Naive thymus-derived CD4-positive, alpha-beta T cell (primary cell): ENCODE measurements around the gene TADA3. TPM values are rescaled to one million over a fixed set of nuclear protein-coding genes. Genes with fewer than 3 reads are reported as not detected.

Experiments
- ATAC-seq: fragments of 150-1000 bp; cut with Tn5 transposase; 2 replicates; pipeline ENCODE4 v1.10.0; 2021; ENCODE audit warnings: mild to moderate bottlenecking, moderate library complexity
- CTCF ChIA-PET: fragments of 350-600 bp; sonication (Branson Sonifier 250); formaldehyde crosslinking; loops from one replicate; lab custom pipeline; 2021; ENCODE audit warnings: antibody characterized with exemption; lab: Charles Lee
- POLR2A ChIA-PET: fragments of 350-600 bp; sonication (Branson Sonifier 250); formaldehyde crosslinking; loops from one replicate; lab custom pipeline; 2021; ENCODE audit warnings: antibody characterized with exemption, inconsistent platforms; lab: Charles Lee
- DNase-seq, 9 donors: peaks; one replicate each; pipeline versions ENCODE4 v3.0.0 to v3.0.0-alpha.2; 2020 to 2022; ENCODE audit warnings: mixed read lengths in 1 of 9
- H3K27ac ChIP-seq: one replicate; pipeline ENCODE4 v1.7.0; 2013; ENCODE audit warnings: mild to moderate bottlenecking, low read depth, low read length, moderate library complexity
- H3K27me3 ChIP-seq, 2 donors: one replicate each; pipeline ENCODE4 v1.7.0; 2013; ENCODE audit warnings: low read length in 2 of 2, mild to moderate bottlenecking in 2 of 2, moderate library complexity in 2 of 2; ENCODE audit not compliant: control insufficient read depth in 2 of 2, insufficient read depth in 2 of 2
- H3K36me3 ChIP-seq, 3 experiments: 1 replicate in 2 of 3; 2 replicates in 1 of 3; pipeline ENCODE4 v1.7.0; 2013; ENCODE audit warnings: low read length in 3 of 3, mild to moderate bottlenecking in 3 of 3, moderate library complexity in 1 of 3; ENCODE audit not compliant: insufficient read depth in 3 of 3, control insufficient read depth in 2 of 3
- H3K4me1 ChIP-seq, 2 donors: one replicate each; pipeline ENCODE4 v1.7.0; 2013; ENCODE audit warnings: low read length in 2 of 2, mild to moderate bottlenecking in 2 of 2, moderate library complexity in 1 of 2; ENCODE audit not compliant: control insufficient read depth in 2 of 2, insufficient read depth in 2 of 2
- H3K4me3 ChIP-seq: 2 replicates; pipeline ENCODE4 v1.7.0; 2013; ENCODE audit warnings: mild to moderate bottlenecking, low read length
- H3K9me3 ChIP-seq, 3 experiments: 1 replicate in 2 of 3; 2 replicates in 1 of 3; pipeline ENCODE4 v1.7.0; 2013; ENCODE audit warnings: low read length in 3 of 3; ENCODE audit not compliant: control insufficient read depth in 2 of 3
- H3K27ac Mint-ChIP-seq, 9 donors: one replicate each; pipeline ENCODE4 v1.8.0; 2020 to 2022; ENCODE audit warnings: mixed read lengths in 9 of 9, mild to moderate bottlenecking in 8 of 9, moderate library complexity in 5 of 9, inconsistent platforms in 2 of 9
- H3K27me3 Mint-ChIP-seq, 5 donors: one replicate each; pipeline ENCODE4 v1.8.0; 2021 to 2022; ENCODE audit warnings: mixed read lengths in 5 of 5, mild to moderate bottlenecking in 1 of 5
- H3K36me3 Mint-ChIP-seq, 5 donors: one replicate each; pipeline ENCODE4 v1.8.0; 2020 to 2022; ENCODE audit warnings: mixed read lengths in 5 of 5, mild to moderate bottlenecking in 3 of 5, inconsistent platforms in 1 of 5
- H3K4me1 Mint-ChIP-seq, 7 donors: one replicate each; pipeline ENCODE4 v1.8.0; 2020 to 2022; ENCODE audit warnings: mixed read lengths in 7 of 7, mild to moderate bottlenecking in 3 of 7, inconsistent platforms in 1 of 7
- H3K4me3 Mint-ChIP-seq, 10 donors: one replicate each; pipeline ENCODE4 v1.8.0; 2020 to 2022; ENCODE audit warnings: mild to moderate bottlenecking in 10 of 10, mixed read lengths in 10 of 10, moderate library complexity in 6 of 10, inconsistent platforms in 2 of 10
- H3K9me3 Mint-ChIP-seq, 11 donors: one replicate each; pipeline ENCODE4 v1.8.0; 2020 to 2022; ENCODE audit warnings: mixed read lengths in 11 of 11, mild to moderate bottlenecking in 4 of 11, inconsistent platforms in 1 of 11, moderate library complexity in 1 of 11
- intact Hi-C, 2 donors: fragments of 100-400 bp; cut with micrococcal nuclease; formaldehyde crosslinking; loops; one replicate each; pipeline ENCODE4 v1.15.1; 2023
- polyA plus RNA-seq, 2 donors: library from polyadenylated mRNA; unstranded; fragments of 300-500 nt; fragmentation: Illumina TruSeq; gene quantifications; one replicate each; pipeline ENCODE4 v1.2.3, GENCODE V29; 2021
- total RNA-seq, 6 experiments: library from RNA in 5 of 6; stranded (reverse) in 5 of 6; gene quantifications; 1 replicate in 5 of 6; 2 replicates in 1 of 6; pipeline ENCODE4 v1.2.3 and lab custom pipeline; 2021 to 2026

Gene TADA3
- total RNA-seq (10 to 100 TPM; 31.6 to 67.4 (median 36.8) TPM), polyA plus RNA-seq (10 to 100 TPM; 44.3 to 69.5 TPM), total RNA-seq (lab: John Stamatoyannopoulos, UW) (33.7 reads per million, percentile 62 among the genes with 10 or more reads in this experiment)

DNA sequence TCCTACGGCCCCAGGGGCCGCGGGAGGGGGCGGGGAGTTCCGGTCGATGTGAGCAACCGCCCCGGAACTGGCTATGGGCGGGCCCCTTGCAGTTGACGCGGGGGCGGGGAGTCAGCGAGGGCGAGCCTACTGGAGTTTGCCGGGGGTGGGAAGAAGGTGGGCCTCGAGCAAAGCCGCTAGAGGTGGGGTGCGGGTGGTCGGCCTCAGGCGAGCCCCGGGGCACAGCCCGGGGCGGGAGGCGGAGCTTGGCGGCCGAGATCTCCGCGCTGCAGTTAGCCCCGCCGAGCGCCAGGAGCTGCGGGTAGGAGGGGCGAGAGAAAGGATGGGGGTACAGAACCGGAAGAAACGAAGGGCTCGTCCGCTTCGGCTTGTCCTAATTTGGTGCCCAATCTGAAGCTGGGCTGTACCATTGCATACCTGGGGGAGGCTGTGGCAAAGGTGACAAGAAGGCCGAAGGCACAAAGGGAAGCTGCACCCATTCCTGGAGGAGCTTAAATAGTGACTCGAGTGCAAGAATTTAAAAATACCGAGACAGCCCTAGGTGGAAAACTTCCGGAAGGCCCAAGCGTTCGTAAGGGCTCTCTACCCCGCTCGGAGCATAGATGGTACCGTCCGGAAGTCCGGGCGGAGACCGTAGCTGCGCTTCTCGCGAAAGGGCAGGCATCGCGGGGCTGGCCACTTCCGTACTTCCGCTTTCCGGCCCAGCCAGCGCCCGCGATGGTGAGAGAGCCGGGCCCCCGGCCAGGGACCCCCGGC lies at the start of gene TADA3, which contains the start of gene ARPC4:
TADA3 (minus strand) TSS at position 69 of the 756 bp plus-strand sequence. CDS start 1,007 bp downstream, outside the sequence.
ARPC4 (plus strand) TSS at position 678 of the 756 bp plus-strand sequence; CDS start at position 718, 40 bp downstream.
- H3K27me3 ChIP-seq, result no peaks in the 10 kb centered on the region
- H3K36me3 ChIP-seq, result peaks cover 2 to 45% (median 7%) of the 10 kb centered on the region in 3 experiments
- H3K9me3 Mint-ChIP-seq, result no peaks in the 10 kb centered on the region

GRCh38 chr3:9841015-9841414 lies 48.7 kb upstream of the TADA3 start:
- peaks cover 13 to 36% (median 23%) of the 10 kb centered on the region in 7 donors for H3K4me1 Mint-ChIP-seq
- H3K4me3 Mint-ChIP-seq, result peak overlapping the region in 2 of 10 donors; percentile 25 to 45
- no peaks in the 10 kb centered on the region for H3K27me3 Mint-ChIP-seq
- H3K4me1 ChIP-seq, result peaks cover 4 to 5% of the 10 kb centered on the region in 2 donors
- H3K27ac ChIP-seq, result no peak overlapping the region
- no peaks in the 10 kb centered on the region for H3K9me3 ChIP-seq
- H3K4me3 ChIP-seq, result no peak overlapping the region
- ATAC-seq, result no peak
- peaks cover 0 to 1% (median 0%) of the 10 kb centered on the region in 11 donors for H3K9me3 Mint-ChIP-seq
- H3K27ac Mint-ChIP-seq, result peak overlapping the region in 2 of 9 donors; percentile 70 to 73
- intact Hi-C loops, result loop anchor here (5.0 to 10.0 kb wide), 3 partner anchors 34 to 894 kb away; partner anchors contain the start of gene BRK1 (in 1 of the 2)
- H3K27me3 ChIP-seq, result no peaks in the 10 kb centered on the region
- H3K36me3 Mint-ChIP-seq, result peaks cover 4 to 31% (median 12%) of the 10 kb centered on the region in 5 donors
- ChIA-PET CTCF (interaction anchor here (1.2 kb wide), 1 partner anchor 9 kb away, joined by 4 read pairs; no protein-coding TSS in a partner anchor), POLR2A (no interaction called here)
- no peak for DNase-seq
- H3K36me3 ChIP-seq, result peaks cover 0 to 50% (median 4%) of the 10 kb centered on the region in 3 experiments

More for the DNA sequence above, at the start of gene TADA3, which contains the start of gene ARPC4:
- ChIA-PET POLR2A (interaction anchor here (0.5 to 2.7 kb wide), 31 partner anchors 9 to 471 kb away, joined by 3 to 61 read pairs (median 5); partner anchors contain the start of genes BRPF1, CAMK1, CRELD1 and JAGN1), CTCF (interaction anchor here (1.0 to 1.4 kb wide), 2 partner anchors 16 to 17 kb away, joined by 3 to 7 read pairs; no protein-coding TSS in a partner anchor)
- H3K27ac ChIP-seq, result peak within 1 kb of the TSS; percentile 98
- DNase-seq (peak; percentile 83 to 96 (median 93)), ATAC-seq (peak; percentile 92)
- intact Hi-C loops, result loop anchor here (1.0 to 10.0 kb wide), 20 partner anchors 12 to 529 kb away; partner anchors contain the start of genes BRPF1 (in 2 of the 2), CRELD1 (in 2 of the 2), EMC3 (in 2 of the 2) and FANCD2 (in 2 of the 2)
- Mint-ChIP-seq H3K27me3 (no peaks in the 10 kb centered on the region), H3K4me3 (peak within 1 kb of the TSS; percentile 90 to 100 (median 98)), H3K27ac (peak within 1 kb of the TSS; percentile 97 to 100 (median 99)), H3K36me3 (peaks cover 14 to 43% (median 33%) of the 10 kb centered on the region in 5 donors), H3K4me1 (peaks cover 45 to 75% (median 63%) of the 10 kb centered on the region in 7 donors)
- peak within 1 kb of the TSS; percentile 81 for H3K4me3 ChIP-seq
- no peaks in the 10 kb centered on the region for H3K9me3 ChIP-seq
- H3K4me1 ChIP-seq, result peaks cover 47% of the 10 kb centered on the region in 2 donors

GRCh38 chr3:9838856-9839255 lies 46.6 kb upstream of the TADA3 start:
- Histone ChIP-seq H3K36me3 (peaks cover 0 to 70% (median 4%) of the 10 kb centered on the region in 3 experiments), H3K27me3 (no peaks in the 10 kb centered on the region), H3K4me1 (peaks cover 0 to 4% of the 10 kb centered on the region in 2 donors), H3K9me3 (no peaks in the 10 kb centered on the region), H3K4me3 (no peak overlapping the region), H3K27ac (no peak overlapping the region)
- peaks cover 12 to 29% (median 17%) of the 10 kb centered on the region in 7 donors for H3K4me1 Mint-ChIP-seq
- H3K27me3 Mint-ChIP-seq, result no peaks in the 10 kb centered on the region
- peaks cover 0 to 1% (median 0%) of the 10 kb centered on the region in 11 donors for H3K9me3 Mint-ChIP-seq
- peak overlapping the region in 3 of 9 donors; percentile 21 to 39 (median 32) for H3K27ac Mint-ChIP-seq
- ATAC-seq (no peak), DNase-seq (no peak)
- H3K4me3 Mint-ChIP-seq, result no peak overlapping the region
- CTCF ChIA-PET, result interaction anchor here (0.7 to 1.2 kb wide), 2 partner anchors 10 to 53 kb away, joined by 5 to 7 read pairs; no protein-coding TSS in a partner anchor
- intact Hi-C loops, result no loop called here
- H3K36me3 Mint-ChIP-seq, result peaks cover 4 to 38% (median 12%) of the 10 kb centered on the region in 5 donors
- POLR2A ChIA-PET, result interaction anchor here (0.6 to 1.7 kb wide), 3 partner anchors 31 to 421 kb away, joined by 3 to 7 read pairs (median 5); no protein-coding TSS in a partner anchor

GRCh38 chr3:9837701-9838582 lies 45.7 kb upstream of the TADA3 start:
- no peaks in the 10 kb centered on the region for H3K27me3 Mint-ChIP-seq
- intact Hi-C loops, result no loop called here
- H3K4me3 ChIP-seq, result no peak overlapping the region
- ATAC-seq, result peak; percentile 42
- ChIA-PET POLR2A (interaction anchor here (0.8 kb wide), 1 partner anchor 96 kb away, joined by 3 read pairs; no protein-coding TSS in a partner anchor), CTCF (interaction anchor here (1.2 kb wide), 1 partner anchor 11 kb away, joined by 7 read pairs; no protein-coding TSS in a partner anchor)
- no peak for DNase-seq
- H3K4me3 Mint-ChIP-seq, result no peak overlapping the region
- H3K27ac Mint-ChIP-seq, result peak overlapping the region in 4 of 9 donors; percentile 6 to 57 (median 23)
- H3K27me3 ChIP-seq, result no peaks in the 10 kb centered on the region
- peaks cover 10 to 20% (median 13%) of the 10 kb centered on the region in 7 donors for H3K4me1 Mint-ChIP-seq
- H3K36me3 Mint-ChIP-seq, result peaks cover 0 to 38% (median 12%) of the 10 kb centered on the region in 5 donors
- H3K9me3 ChIP-seq, result no peaks in the 10 kb centered on the region
- peaks cover 0 to 1% (median 0%) of the 10 kb centered on the region in 11 donors for H3K9me3 Mint-ChIP-seq
- peaks cover 0 to 71% (median 4%) of the 10 kb centered on the region in 3 experiments for H3K36me3 ChIP-seq
- no peak overlapping the region for H3K27ac ChIP-seq
- H3K4me1 ChIP-seq, result peaks cover 0 to 4% of the 10 kb centered on the region in 2 donors

DNA sequence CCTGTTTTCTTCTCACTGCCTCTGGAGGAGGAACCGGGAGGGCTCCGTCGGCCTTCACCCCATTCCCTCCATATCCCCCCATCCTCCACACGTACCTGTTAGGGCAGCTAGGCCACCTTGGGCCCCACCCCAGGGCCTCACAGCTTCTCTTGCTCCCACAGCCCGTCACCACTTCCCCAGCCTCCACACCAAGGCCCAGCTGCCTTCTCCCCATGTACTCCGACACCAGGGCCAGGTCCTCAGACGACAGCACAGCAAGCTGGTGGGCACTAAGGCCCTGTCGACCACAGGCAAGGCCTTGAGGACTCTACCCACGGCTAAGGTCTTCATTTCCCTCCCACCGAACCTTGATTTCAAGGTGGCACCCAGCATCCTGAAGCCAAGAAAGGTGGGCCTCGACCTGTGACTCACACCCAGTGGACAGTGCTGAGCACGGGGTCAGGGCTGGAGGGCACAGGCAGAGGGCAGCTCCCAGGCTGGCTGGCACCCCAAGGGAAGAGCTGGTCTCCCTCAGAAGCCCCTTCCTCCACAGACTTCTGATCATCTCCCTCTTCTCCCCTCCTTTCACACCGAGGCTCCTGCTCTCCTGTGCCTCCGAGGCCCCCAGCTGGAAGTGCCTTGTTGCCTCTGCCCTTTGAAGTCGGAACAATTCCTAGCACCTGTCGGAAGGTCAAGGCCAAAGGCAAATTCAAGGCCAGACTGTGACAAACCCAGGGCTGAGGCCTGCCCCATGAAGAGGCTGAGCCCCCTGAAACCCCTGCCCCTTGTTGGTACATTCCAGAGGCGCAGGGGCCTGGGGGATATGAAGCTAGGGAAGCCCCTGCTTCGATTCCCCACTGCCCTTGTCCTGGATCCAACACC lies 42.5 kb upstream of the TADA3 start:
- no peaks in the 10 kb centered on the region for H3K27me3 ChIP-seq
- ChIA-PET POLR2A (interaction anchor here (1.0 kb wide), 1 partner anchor 27 kb away, joined by 3 read pairs; no protein-coding TSS in a partner anchor), CTCF (no interaction called here)
- no peaks in the 10 kb centered on the region for H3K27me3 Mint-ChIP-seq
- DNase-seq (no peak), ATAC-seq (no peak)
- H3K27ac ChIP-seq, result no peak overlapping the region
- H3K4me1 Mint-ChIP-seq, result peaks cover 0 to 13% (median 8%) of the 10 kb centered on the region in 7 donors
- H3K9me3 Mint-ChIP-seq, result peaks cover 0 to 1% (median 0%) of the 10 kb centered on the region in 11 donors
- intact Hi-C loops, result no loop called here
- H3K4me1 ChIP-seq, result no peaks in the 10 kb centered on the region
- peak overlapping the region in 1 of 9 donors; percentile 2 for H3K27ac Mint-ChIP-seq
- peaks cover 0 to 22% (median 0%) of the 10 kb centered on the region in 5 donors for H3K36me3 Mint-ChIP-seq
- H3K36me3 ChIP-seq, result peaks cover 0 to 59% (median 0%) of the 10 kb centered on the region in 3 experiments
- H3K4me3 ChIP-seq, result no peak overlapping the region
- no peak overlapping the region for H3K4me3 Mint-ChIP-seq
- H3K9me3 ChIP-seq, result no peaks in the 10 kb centered on the region
